HG03066 (cell line): ENCODE data around the gene FAR2.
"Not testable (repeated sequence)": the region's sequence is repeated elsewhere in the genome, so short reads cannot be mapped to it uniquely, and the experiment has no call there.

Experiments
- ATAC-seq: cut with Tn5 transposase; IDR thresholded peaks from one replicate; pipeline ENCODE4 v1.9.1; 2021; ENCODE audit warnings: low read depth; ENCODE audit not compliant: unreplicated experiment

FAR2 gene

GRCh38 chr12:29148911-29149690 is at the start of gene FAR2:
FAR2 (plus strand) TSS chr12:29149278; CDS start chr12:29270450, 121,172 bp downstream.
- ATAC-seq, result peak; percentile 42

- ATAC-seq, result no peak
These were observed 46.3 kb upstream of the FAR2 start for GRCh38 chr12:29102741-29103140.

DNA sequence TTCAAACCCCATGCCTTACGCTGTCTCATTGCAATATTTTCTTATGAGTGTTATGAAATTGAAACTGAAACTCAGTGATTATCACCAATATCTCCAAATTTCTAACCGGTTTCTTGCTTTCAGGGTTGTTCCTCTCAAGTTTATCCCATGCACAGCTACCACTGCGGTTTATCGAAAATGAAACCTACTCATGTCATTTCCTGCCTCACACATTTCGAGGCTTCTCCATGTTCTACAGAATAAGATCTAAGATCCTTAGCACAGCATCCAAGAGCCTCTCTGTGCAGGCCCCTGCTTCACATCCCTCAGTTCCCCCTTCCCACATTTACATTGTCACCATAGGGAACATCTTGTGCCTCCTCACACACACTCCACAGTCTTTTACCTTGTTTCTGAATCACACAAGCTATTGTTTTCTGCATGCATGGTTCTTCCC is 45.5 kb upstream of the FAR2 start:
- ATAC-seq, result peak; percentile 94

GRCh38 chr12:29104516-29104915 is 44.6 kb upstream of the FAR2 start:
- ATAC-seq, result no peak

GRCh38 chr12:29110506-29111442 is 38.3 kb upstream of the FAR2 start:
- no peak for ATAC-seq

DNA sequence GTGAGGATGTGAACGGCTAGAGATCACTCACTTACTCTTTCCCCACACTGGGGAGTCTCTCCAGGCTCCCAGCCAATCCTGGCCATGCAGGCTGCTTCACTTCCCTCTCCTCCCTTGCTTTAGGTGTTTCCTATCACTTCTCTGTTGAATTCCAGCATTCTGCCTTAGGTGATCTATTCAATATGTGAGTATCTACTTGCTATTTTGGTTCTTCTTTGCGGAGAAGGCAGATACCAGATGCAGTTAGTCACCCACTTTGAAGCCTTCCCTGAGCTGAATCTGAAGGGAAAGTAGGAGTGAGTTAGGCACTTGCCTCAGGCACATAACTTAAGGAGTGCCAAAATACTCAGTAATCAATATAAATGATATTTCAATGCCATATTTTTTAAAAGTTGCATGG is 36.0 kb upstream of the FAR2 start:
- ATAC-seq, result no peak

DNA sequence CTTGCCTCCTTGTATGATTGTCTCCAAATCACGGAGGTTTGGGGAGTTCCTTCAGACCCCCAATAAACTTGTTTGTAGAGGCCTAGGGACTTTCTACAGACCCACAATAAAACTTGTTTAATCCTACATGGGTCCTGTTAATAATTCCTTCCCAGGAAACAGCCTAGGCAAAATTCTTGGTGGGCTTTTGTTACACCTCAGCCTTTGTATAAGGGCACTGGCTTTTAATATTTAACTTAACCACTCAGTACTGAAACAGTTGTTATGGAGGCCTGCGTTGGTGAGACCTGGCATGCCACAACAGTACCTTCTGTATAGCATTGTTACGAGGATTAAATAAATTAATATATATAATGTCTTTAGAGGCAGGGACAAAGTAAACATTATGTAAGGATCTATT is 32.7 kb upstream of the FAR2 start:
- ATAC-seq, result no peak

DNA sequence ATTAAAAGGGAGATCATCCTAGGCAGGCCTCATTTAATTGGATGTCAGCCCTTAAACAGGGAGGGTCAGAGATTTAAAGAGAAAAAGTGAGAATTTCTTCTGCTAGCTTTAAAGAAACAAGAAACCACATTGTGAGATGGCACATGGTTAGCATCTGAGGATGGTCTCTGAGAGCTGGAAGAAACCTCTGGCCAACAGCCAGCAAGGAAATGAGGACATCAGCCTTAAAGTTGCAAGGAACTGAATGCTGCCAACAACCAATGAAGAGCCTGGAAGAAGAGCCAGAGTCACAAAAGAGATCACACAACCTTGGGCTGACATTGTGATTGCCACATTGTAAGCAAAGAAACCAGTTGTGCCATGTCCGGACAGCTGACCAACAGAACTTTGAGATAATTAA is 17.5 kb upstream of the FAR2 start:
- no peak for ATAC-seq

DNA sequence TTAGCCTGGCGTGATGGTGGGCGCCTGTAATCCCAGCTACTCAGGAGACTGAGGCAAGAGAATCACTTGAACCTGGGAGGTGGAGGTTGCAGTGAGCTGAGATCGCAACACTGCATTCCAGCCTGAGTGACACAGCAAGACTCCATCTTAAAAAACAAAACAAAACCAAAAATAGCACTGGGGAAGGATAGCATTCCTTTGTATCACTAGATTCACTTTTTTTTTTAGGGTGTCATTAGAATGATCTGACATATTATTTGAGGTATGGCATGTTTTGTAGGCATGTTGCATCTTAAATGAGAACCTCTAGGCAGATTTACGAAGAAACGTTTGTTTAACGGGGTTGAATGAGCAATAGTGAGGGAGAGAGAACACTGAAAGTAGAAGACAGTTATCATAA is 16.8 kb upstream of the FAR2 start:
- no peak for ATAC-seq

DNA sequence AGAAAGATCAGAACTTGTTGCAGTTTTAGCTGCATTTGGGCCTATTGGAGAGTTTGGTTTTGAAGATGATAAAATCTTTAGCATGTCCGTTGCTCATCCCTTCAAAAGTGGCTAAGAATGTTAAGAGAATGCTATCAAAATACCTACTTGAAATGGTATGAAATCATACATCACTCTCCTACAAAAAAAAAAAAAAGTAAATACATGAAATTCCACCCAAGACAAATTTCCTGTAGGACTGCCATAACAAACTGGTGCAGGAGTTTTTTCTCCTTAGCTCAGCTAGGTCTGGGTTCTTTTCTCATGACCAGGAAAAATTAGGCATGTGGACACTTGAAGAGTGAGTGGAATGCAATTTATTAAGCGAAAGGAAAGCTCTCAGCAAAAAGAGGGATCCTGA is 15.9 kb upstream of the FAR2 start:
- ATAC-seq, result no peak

DNA sequence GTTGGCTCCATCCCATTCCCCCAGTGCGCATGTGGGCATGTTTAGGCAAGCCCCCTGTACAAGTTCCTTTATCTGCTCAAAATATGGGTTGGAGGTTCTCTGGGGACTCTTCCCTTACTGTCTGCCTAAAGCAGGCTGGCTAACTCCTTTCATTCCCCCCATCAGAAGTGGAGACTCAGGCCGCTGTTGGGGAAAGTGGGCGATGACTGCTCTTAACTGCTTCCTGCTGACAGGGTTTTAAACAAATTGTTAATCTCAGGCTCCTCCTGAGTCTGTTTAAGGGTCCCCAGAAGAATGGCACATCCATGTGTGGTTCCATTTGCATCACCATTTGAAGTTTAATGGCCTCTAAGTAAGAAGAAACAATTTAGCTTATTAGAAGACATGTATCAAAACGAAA is 15.4 kb upstream of the FAR2 start:
- no peak for ATAC-seq

DNA sequence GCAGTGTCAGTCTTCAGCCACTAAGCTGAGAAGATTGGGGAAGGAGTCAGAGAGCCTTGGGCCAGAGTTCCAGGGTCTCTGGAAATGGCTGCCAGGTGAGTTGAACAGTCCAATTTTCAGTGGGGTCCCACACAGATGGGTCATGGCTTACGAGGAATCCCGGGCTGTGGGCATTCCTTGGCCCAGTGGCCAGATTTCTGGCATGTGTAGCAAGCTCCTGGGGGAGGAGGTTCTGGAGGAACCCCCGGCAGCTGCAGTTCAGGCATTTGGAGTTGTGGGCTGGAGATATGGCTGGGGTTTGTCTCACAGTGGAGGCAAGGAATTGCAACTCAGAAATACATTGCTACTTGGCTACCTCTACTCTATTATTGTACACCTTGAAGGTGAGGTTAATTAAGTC is 10.8 kb upstream of the FAR2 start:
- ATAC-seq, result not testable (repeated sequence)

GRCh38 chr12:29138855-29139254 is 10.2 kb upstream of the FAR2 start:
- not testable (repeated sequence) for ATAC-seq

- ATAC-seq, result no peak
These were observed 3.5 kb upstream of the FAR2 start for GRCh38 chr12:29145372-29146170.

GRCh38 chr12:29146196-29146595 is 2.9 kb upstream of the FAR2 start:
- no peak for ATAC-seq

- no peak for ATAC-seq
These were observed 1.1 kb upstream of the FAR2 start for GRCh38 chr12:29147731-29148595.

DNA sequence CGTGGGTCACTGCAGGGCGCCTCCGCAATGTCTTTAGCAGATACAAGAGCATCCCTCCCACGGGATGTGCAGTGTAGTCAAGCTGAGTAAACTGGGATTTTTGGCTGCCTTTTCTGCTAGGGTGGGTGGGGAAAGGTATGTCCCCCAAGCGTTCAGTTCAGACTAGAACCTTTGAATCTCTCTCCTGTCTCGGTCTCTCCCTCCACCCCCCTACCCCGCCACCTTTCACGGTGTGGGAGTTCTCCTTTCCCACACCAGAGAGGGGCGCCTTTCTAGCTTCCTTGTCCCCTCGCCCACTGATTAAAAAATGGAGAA is 525 bp upstream of the FAR2 start:
- ATAC-seq, result peak; percentile 9

- peak; percentile 8 for ATAC-seq
These were observed 708 bp downstream of the FAR2 start for GRCh38 chr12:29149691-29150281.

GRCh38 chr12:29150462-29150861 is 1.4 kb downstream of the FAR2 start:
- ATAC-seq, result no peak
